ENCODE data around the gene TFR2. TPM values are rescaled to one million over a fixed set of nuclear protein-coding genes. Genes with fewer than 3 reads are reported as not detected.

Gene TFR2
- total and polyA plus RNA-seq, 9 of the 15 experiments (the other 6 are each of a cell fraction or from before 2014, with no cell fraction given), result 3.8 to 123 (median 51.1) TPM

DNA sequence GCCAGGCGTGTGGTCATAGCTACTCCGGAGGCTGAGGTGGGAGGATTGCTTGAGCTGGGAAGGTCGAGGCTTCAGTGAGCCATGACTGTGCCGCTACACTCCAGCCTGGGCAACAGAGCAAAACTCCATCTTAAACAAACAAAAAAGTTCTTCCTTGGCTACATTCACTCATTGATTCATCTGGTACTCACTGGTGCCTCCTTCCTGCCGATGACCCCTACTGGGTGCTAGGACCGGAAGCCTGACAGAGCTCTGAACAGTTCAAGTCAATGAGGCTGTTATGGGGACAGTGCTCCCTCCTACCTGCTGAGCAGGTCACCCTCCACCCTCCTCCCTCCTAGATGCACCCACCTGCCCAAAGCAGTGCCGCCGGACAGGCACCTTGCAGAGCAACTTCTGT, 34.2 kb downstream of the TFR2 start:
- H3K9me3 ChIP-seq (replicated peaks; ENCODE audit: control insufficient read depth, insufficient read depth, low read depth, low read length), result no peaks in the 10 kb centered on the region
- POLR2A ChIA-PET, result interaction anchor here (0.6 to 0.8 kb wide), 3 partner anchors 22 to 135 kb away, joined by 3 to 4 read pairs (median 3); no protein-coding TSS in a partner anchor
- 77% methylated on average over 7 of the region's 8 CpGs for WGBS (ENCODE audit: insufficient coverage, low coverage, missing lambda C conversion rate)
- BruUV-seq (replicated peaks), result no TSS peak
- H4K20me1 ChIP-seq (replicated peaks; ENCODE audit: control insufficient read depth, insufficient read depth, low read length), result no peaks in the 10 kb centered on the region
- no peak for ATAC-seq
- peaks cover 5% of the 10 kb centered on the region; the same call in 1 of the 3 replicates for H3K79me2 ChIP-seq (ENCODE audit: control insufficient read depth, insufficient read depth, low read length)
- no peaks in the 10 kb centered on the region for H3K36me3 ChIP-seq (ENCODE audit: control insufficient read depth, insufficient read depth, low read length)
- H3K9ac ChIP-seq (ENCODE audit: insufficient read depth in 1 of 2, low read depth in 2 of 2, low read length in 2 of 2), result peak overlapping the region in 1 of 2 experiments; percentile 63; a peak in 1 of 4 replicates
- H3K4me1 ChIP-seq (replicated peaks in 1 of 2; ENCODE audit: control insufficient read depth in 2 of 2, insufficient read depth in 2 of 2, low read length in 2 of 2), result peaks cover 32 to 51% of the 10 kb centered on the region in 2 experiments
- no peak for TF ChIP-seq ZNF830 (CRISPR knock-in tag; IDR thresholded peaks at IDR 0.05)
- no peak for TF ChIP-seq HDAC3 (IDR thresholded peaks at IDR 0.05; ENCODE audit: borderline replicate concordance, partially characterized antibody)
- TF ChIP-seq ZKSCAN1 (IDR thresholded peaks at IDR 0.05; ENCODE audit: low read depth, low read length), result peak; percentile 70; the same call in 1 of the 2 replicates
- TF ChIP-seq NUFIP1 (IDR thresholded peaks at IDR 0.05; ENCODE audit: partially characterized antibody), result no peak
- no peak for TF ChIP-seq TCFL5 (CRISPR knock-in tag; conservative IDR thresholded peaks at IDR 0.05)
- TF ChIP-seq PRMT5 (CRISPR knock-in tag; IDR thresholded peaks at IDR 0.05), result no peak
- TF ChIP-seq GTF2A2 (tag; IDR thresholded peaks at IDR 0.05), result no peak
- TF ChIP-seq NFRKB (IDR thresholded peaks at IDR 0.05; ENCODE audit: low read depth), result no peak
- no peak for TF ChIP-seq ZNF134 (CRISPR knock-in tag; conservative IDR thresholded peaks at IDR 0.05)
- TF ChIP-seq SIN3B (IDR thresholded peaks at IDR 0.05; ENCODE audit: low read depth), result no peak
- no peak for TF ChIP-seq SRF (CRISPR knock-in tag; IDR thresholded peaks at IDR 0.05)
- no peak for TF ChIP-seq LARP7 (IDR thresholded peaks at IDR 0.05)
- TF ChIP-seq, protein P1, sequence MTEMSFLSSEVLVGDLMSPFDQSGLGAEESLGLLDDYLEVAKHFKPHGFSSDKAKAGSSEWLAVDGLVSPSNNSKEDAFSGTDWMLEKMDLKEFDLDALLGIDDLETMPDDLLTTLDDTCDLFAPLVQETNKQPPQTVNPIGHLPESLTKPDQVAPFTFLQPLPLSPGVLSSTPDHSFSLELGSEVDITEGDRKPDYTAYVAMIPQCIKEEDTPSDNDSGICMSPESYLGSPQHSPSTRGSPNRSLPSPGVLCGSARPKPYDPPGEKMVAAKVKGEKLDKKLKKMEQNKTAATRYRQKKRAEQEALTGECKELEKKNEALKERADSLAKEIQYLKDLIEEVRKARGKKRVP (CRISPR knock-in tag; IDR thresholded peaks at IDR 0.05), result no peak
- 0 out of 2 replicates have a peak, but pooled peaks have one; percentile 9 for TF ChIP-seq ZNF384 (IDR thresholded peaks at IDR 0.05; ENCODE audit: low read depth, low read length)
- TF ChIP-seq SMARCA4 (IDR thresholded peaks at IDR 0.05), result no peak
- in situ Hi-C loops (cut with MboI) (no loop called here), intact Hi-C loops (cut with micrococcal nuclease) (no loop called here)
- H2AFZ ChIP-seq (ENCODE audit: low read depth, low read length), result no peak overlapping the region
- peaks cover 4% of the 10 kb centered on the region for H3K9me1 ChIP-seq (ENCODE audit: control insufficient read depth, insufficient read depth, low read length)
- no peak overlapping the region for H3K4me2 ChIP-seq (ENCODE audit: insufficient read depth, low read length)
- FAIRE-seq, result no peak
- H3K4me3 ChIP-seq, result no peak overlapping the region
- no peak overlapping the region for H3K27ac ChIP-seq (ENCODE audit: extremely low read depth, low read depth, low read length)
- H3K27me3 ChIP-seq (ENCODE audit: control insufficient read depth in 2 of 2, insufficient read depth in 2 of 2, low read length in 2 of 2), result no peaks in the 10 kb centered on the region
- CTCF ChIA-PET (ENCODE audit: low intra/inter-chr PET ratio), result interaction anchor here (1.0 kb wide), 1 partner anchor 84 kb away, joined by 3 read pairs; no protein-coding TSS in a partner anchor
- DNase-seq (ENCODE audit: extremely low read depth in 1 of 4, low spot score in 3 of 4), result no peak

Measured in K562 (cell line).